Measurements from ENCODE around the gene CFAP43. TPM values are rescaled to one million over a fixed set of nuclear protein-coding genes. Genes with fewer than 3 reads are reported as not detected.

Gene CFAP43
- total and polyA plus RNA-seq, 9 of the 15 experiments (the other 6 are each of a cell fraction or from before 2014, with no cell fraction given): 0.07 to 0.86 (median 0.11) TPM; not detected in 1

DNA sequence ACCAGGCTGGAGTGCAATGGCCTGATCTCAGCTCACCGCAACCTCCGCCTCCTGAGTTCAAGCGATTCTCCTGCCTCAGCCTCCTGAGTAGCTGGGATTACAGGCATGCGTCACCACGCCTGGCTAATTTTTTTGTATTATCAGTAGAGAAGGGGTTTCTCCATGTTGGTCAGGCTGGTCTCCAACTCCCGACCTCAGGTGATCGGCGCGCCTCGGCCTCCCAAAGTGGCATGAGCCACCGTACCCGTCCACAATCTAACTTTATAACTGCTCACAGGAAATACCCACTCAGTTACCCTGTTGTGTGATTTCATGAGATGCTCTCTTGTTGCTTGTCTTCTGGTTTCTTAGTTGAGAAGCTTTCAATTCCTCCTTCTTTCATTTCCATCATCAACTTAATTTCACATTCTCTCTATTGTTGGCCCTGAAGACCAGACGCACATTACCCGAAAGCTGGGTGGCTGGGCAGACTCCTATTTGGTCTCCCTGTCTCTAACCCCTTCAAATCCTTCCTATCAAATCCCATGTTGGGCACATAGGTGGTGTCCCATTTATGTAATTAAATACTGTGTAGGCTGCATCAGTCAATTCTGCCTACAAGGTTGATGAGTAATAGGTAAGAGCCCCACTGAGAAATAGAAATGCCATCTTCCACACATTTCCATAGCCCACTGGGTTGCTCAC, 35.7 kb upstream of the CFAP43 start (continued):
- TF ChIP-seq, protein P1, sequence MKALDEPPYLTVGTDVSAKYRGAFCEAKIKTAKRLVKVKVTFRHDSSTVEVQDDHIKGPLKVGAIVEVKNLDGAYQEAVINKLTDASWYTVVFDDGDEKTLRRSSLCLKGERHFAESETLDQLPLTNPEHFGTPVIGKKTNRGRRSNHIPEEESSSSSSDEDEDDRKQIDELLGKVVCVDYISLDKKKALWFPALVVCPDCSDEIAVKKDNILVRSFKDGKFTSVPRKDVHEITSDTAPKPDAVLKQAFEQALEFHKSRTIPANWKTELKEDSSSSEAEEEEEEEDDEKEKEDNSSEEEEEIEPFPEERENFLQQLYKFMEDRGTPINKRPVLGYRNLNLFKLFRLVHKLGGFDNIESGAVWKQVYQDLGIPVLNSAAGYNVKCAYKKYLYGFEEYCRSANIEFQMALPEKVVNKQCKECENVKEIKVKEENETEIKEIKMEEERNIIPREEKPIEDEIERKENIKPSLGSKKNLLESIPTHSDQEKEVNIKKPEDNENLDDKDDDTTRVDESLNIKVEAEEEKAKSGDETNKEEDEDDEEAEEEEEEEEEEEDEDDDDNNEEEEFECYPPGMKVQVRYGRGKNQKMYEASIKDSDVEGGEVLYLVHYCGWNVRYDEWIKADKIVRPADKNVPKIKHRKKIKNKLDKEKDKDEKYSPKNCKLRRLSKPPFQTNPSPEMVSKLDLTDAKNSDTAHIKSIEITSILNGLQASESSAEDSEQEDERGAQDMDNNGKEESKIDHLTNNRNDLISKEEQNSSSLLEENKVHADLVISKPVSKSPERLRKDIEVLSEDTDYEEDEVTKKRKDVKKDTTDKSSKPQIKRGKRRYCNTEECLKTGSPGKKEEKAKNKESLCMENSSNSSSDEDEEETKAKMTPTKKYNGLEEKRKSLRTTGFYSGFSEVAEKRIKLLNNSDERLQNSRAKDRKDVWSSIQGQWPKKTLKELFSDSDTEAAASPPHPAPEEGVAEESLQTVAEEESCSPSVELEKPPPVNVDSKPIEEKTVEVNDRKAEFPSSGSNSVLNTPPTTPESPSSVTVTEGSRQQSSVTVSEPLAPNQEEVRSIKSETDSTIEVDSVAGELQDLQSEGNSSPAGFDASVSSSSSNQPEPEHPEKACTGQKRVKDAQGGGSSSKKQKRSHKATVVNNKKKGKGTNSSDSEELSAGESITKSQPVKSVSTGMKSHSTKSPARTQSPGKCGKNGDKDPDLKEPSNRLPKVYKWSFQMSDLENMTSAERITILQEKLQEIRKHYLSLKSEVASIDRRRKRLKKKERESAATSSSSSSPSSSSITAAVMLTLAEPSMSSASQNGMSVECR (CRISPR knock-in tag; IDR thresholded peaks at IDR 0.05): no peak
- TF ChIP-seq, protein P2, sequence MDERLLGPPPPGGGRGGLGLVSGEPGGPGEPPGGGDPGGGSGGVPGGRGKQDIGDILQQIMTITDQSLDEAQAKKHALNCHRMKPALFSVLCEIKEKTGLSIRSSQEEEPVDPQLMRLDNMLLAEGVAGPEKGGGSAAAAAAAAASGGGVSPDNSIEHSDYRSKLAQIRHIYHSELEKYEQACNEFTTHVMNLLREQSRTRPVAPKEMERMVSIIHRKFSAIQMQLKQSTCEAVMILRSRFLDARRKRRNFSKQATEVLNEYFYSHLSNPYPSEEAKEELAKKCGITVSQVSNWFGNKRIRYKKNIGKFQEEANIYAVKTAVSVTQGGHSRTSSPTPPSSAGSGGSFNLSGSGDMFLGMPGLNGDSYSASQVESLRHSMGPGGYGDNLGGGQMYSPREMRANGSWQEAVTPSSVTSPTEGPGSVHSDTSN (CRISPR knock-in tag; IDR thresholded peaks at IDR 0.05; ENCODE audit: low read depth): no peak
- TF ChIP-seq, protein P2 (tag; conservative IDR thresholded peaks at IDR 0.05; ENCODE audit: low read depth): no peak
